HCT116 (cell line): Measurements from ENCODE around the gene NPVF. TPM values are rescaled to one million over a fixed set of nuclear protein-coding genes. Genes with fewer than 3 reads are reported as not detected.

ENCODE experiments used
- ATAC-seq: fragments of 200-7000 bp; cut with Tn5 transposase; 2 replicates; pipeline ENCODE4 v1.9.1; 2020; ENCODE audit warnings: mild to moderate bottlenecking, moderate library complexity
- BruUV-seq: library from RNA; stranded (reverse); fragments of 400-500 nt; replicated peaks from 2 replicates; lab custom pipeline; 2021; lab: Mats Ljungman, UMichigan
- CTCF ChIA-PET: fragments of 300-600 bp; sonication (Branson Sonifier 250); formaldehyde crosslinking; loops from one replicate; lab custom pipeline; 2021; ENCODE audit warnings: antibody characterized with exemption; lab: Charles Lee
- POLR2A ChIA-PET: fragments of 300-600, 350-600 bp; sonication (Branson Sonifier 250); formaldehyde crosslinking; loops from one replicate; lab custom pipeline; 2021; ENCODE audit warnings: antibody characterized with exemption; lab: Charles Lee
- RAD21 ChIA-PET, 2 experiments: fragments of 300-600 bp; sonication (Branson Sonifier 250); formaldehyde crosslinking; loops; one replicate each; lab custom pipeline; 2023; ENCODE audit warnings: low total read pairs in 2 of 2; ENCODE audit not compliant: uncharacterized antibody in 2 of 2, unreplicated experiment in 2 of 2, low non-redundant PET in 1 of 2; lab: Charles Lee
- DNase-seq: peaks from one replicate; pipeline ENCODE4 v3.0.0-alpha.2; 2010; ENCODE audit warnings: low read depth, low spot score
- H2AFZ ChIP-seq: fragments of 200-600 bp; shearing (Covaris generic), sonication (generic); 2 replicates; pipeline ENCODE4 v1.6.1; 2017; ENCODE audit warnings: low read depth, mixed run types, mixed read lengths, antibody characterized with exemption, low read length; ENCODE audit not compliant: poor library complexity, severe bottlenecking
- H3K27ac ChIP-seq: 2 replicates; pipeline ENCODE4 v1.5.1; 2012; ENCODE audit warnings: low read depth, low read length
- H3K27me3 ChIP-seq: fragments of 200-600 bp; sonication (generic); 2 replicates; pipeline ENCODE4 v1.6.1; 2016; ENCODE audit warnings: mixed run types, low read length, mixed read lengths; ENCODE audit not compliant: insufficient read depth
- H3K36me3 ChIP-seq, 2 experiments: fragments of 200-500 bp in 1 of 2; fragments of 200-600 bp in 1 of 2; sonication (Bioruptor generic) in 1 of 2; sonication (generic) in 1 of 2; 2 replicates each; pipeline versions ENCODE4 v1.5.1 to v1.6.1; 2014 to 2016; ENCODE audit warnings: low read length in 2 of 2, inconsistent platforms in 1 of 2, mixed read lengths in 1 of 2, mixed run types in 1 of 2; ENCODE audit not compliant: insufficient read depth in 2 of 2, control insufficient read depth in 1 of 2
- H3K4me1 ChIP-seq, 2 experiments: fragments of 200-600 bp in 1 of 2; sonication (generic) in 1 of 2; 2 replicates each; pipeline versions ENCODE4 v1.5.1 to v1.6.1; 2012 to 2017; ENCODE audit warnings: low read length in 2 of 2, inconsistent platforms in 1 of 2, mild to moderate bottlenecking in 1 of 2, mixed read lengths in 1 of 2, mixed run types in 1 of 2, moderate library complexity in 1 of 2; ENCODE audit not compliant: insufficient read depth in 2 of 2, control insufficient read depth in 1 of 2
- H3K4me2 ChIP-seq: fragments of 200-600 bp; sonication (generic); 2 replicates; pipeline ENCODE4 v1.6.1; 2017; ENCODE audit warnings: mixed run types, low read length, mixed read lengths
- H3K4me3 ChIP-seq, 2 experiments: fragments of 200-600 bp in 1 of 2; sonication (generic) in 1 of 2; replicated peaks in 1 of 2; 2 replicates each; pipeline ENCODE4 v1.5.1; 2011 to 2016; ENCODE audit warnings: low read length in 2 of 2, control low read depth in 1 of 2, low read depth in 1 of 2, mild to moderate bottlenecking in 1 of 2, mixed read lengths in 1 of 2, mixed run types in 1 of 2
- H3K79me2 ChIP-seq: fragments of 200-600 bp; sonication (generic); 2 replicates; pipeline ENCODE4 v1.6.1; 2017; ENCODE audit warnings: mild to moderate bottlenecking, mixed run types, low read length, moderate library complexity, mixed read lengths; ENCODE audit not compliant: insufficient read depth
- H3K9ac ChIP-seq: fragments of 200-600 bp; sonication (generic); 2 replicates; pipeline ENCODE4 v1.6.1; 2016; ENCODE audit warnings: low read length, mixed read lengths
- H3K9me2 ChIP-seq: fragments of 200-600 bp; sonication (generic), shearing (Covaris generic); 2 replicates; pipeline ENCODE4 v1.6.1; 2017; ENCODE audit warnings: mixed run types, mild to moderate bottlenecking, moderate library complexity; ENCODE audit not compliant: insufficient read depth
- H3K9me3 ChIP-seq, 2 experiments: fragments of 200-500 bp in 1 of 2; fragments of 200-600 bp in 1 of 2; sonication (Bioruptor generic) in 1 of 2; sonication (generic) in 1 of 2; 2 replicates each; pipeline ENCODE4 v1.6.1; 2014 to 2017; ENCODE audit warnings: low read length in 2 of 2, mixed read lengths in 2 of 2, inconsistent platforms in 1 of 2, low read depth in 1 of 2, mild to moderate bottlenecking in 1 of 2, mixed run types in 1 of 2, moderate library complexity in 1 of 2; ENCODE audit not compliant: control insufficient read depth in 1 of 2, insufficient read depth in 1 of 2
- H4K20me1 ChIP-seq: fragments of 200-600 bp; sonication (generic), shearing (Covaris generic); 2 replicates; pipeline ENCODE4 v1.6.1; 2017; ENCODE audit warnings: mixed run types, mild to moderate bottlenecking, moderate library complexity; ENCODE audit not compliant: insufficient read depth
- ATF3 ChIP-seq: IDR thresholded peaks from 2 replicates; pipeline ENCODE4 v1.6.1; 2012
- CBX3 ChIP-seq: IDR thresholded peaks from 2 replicates; pipeline ENCODE4 v1.6.1; 2012; ENCODE audit warnings: low read depth
- CTCF ChIP-seq, 3 experiments: fragments of 200-600 bp in 1 of 3; sonication (generic) in 1 of 3; IDR thresholded peaks in 2 of 3; conservative IDR thresholded peaks in 1 of 3; 2 replicates each; pipeline ENCODE4 v1.5.1; 2012 to 2017; ENCODE audit warnings: low read depth in 2 of 3, low read length in 2 of 3, antibody characterized with exemption in 1 of 3, borderline replicate concordance in 1 of 3, control low read depth in 1 of 3, mild to moderate bottlenecking in 1 of 3, mixed read lengths in 1 of 3, mixed run types in 1 of 3, moderate library complexity in 1 of 3; ENCODE audit not compliant: insufficient read depth in 1 of 3
- ELF1 ChIP-seq: IDR thresholded peaks from 2 replicates; pipeline ENCODE4 v1.6.1; 2012; ENCODE audit warnings: low read depth, borderline replicate concordance
- EZH2 ChIP-seq: fragments of 200-600 bp; sonication (generic); IDR thresholded peaks from 2 replicates; pipeline ENCODE4 v1.6.1; 2017; ENCODE audit warnings: antibody characterized with exemption, mixed run types
- EZH2phosphoT487 ChIP-seq: fragments of 200-600 bp; IDR thresholded peaks from 2 replicates; pipeline ENCODE4 v1.6.1; 2018; ENCODE audit warnings: antibody characterized with exemption, borderline replicate concordance
- FOSL1 ChIP-seq: IDR thresholded peaks from 2 replicates; pipeline ENCODE4 v1.6.1; 2012; ENCODE audit warnings: low read depth
- RAD21 ChIP-seq: IDR thresholded peaks from 2 replicates; pipeline ENCODE4 v1.6.1; 2012; ENCODE audit warnings: low read depth, mild to moderate bottlenecking
- REST ChIP-seq: IDR thresholded peaks from 2 replicates; pipeline ENCODE4 v1.6.1; 2012; ENCODE audit warnings: low read depth
- SIN3A ChIP-seq: IDR thresholded peaks from 2 replicates; pipeline ENCODE4 v1.6.1; 2012; ENCODE audit warnings: low read depth
- SP1 ChIP-seq: IDR thresholded peaks from 2 replicates; pipeline ENCODE4 v1.6.1; 2012; ENCODE audit warnings: low read depth
- SRF ChIP-seq: IDR thresholded peaks from 2 replicates; pipeline ENCODE4 v1.6.1; 2012; ENCODE audit warnings: low read depth
- TCF7L2 ChIP-seq: IDR thresholded peaks from 2 replicates; pipeline ENCODE4 v1.7.0; 2011; ENCODE audit warnings: borderline replicate concordance, inconsistent platforms; ENCODE audit not compliant: insufficient read depth, insufficient read length; ENCODE audit errors: extremely low read depth
- YY1 ChIP-seq: IDR thresholded peaks from 2 replicates; pipeline ENCODE4 v1.6.1; 2011; ENCODE audit warnings: low read length, low read depth, moderate library complexity, mild to moderate bottlenecking; ENCODE audit not compliant: insufficient replicate concordance; ENCODE audit errors: extremely low read depth
- ZBTB33 ChIP-seq: IDR thresholded peaks from 2 replicates; pipeline ENCODE4 v1.6.1; 2011; ENCODE audit warnings: mild to moderate bottlenecking, low read length, moderate library complexity; ENCODE audit not compliant: insufficient replicate concordance; ENCODE audit errors: extremely low read depth
- ZNF274 ChIP-seq: fragments of 200-500 bp; sonication (Bioruptor generic); IDR thresholded peaks from 2 replicates; pipeline ENCODE4 v1.6.1; 2014; ENCODE audit warnings: mild to moderate bottlenecking, low read depth, low read length, inconsistent platforms
- intact Hi-C: fragments of 100-400 bp; cut with micrococcal nuclease; formaldehyde crosslinking; loops from 2 replicates; pipeline ENCODE4 v1.10.0; 2022
- total RNA-seq: library from RNA; stranded (reverse); gene quantifications from one replicate; pipeline ENCODE4 v1.2.1, GENCODE V29; 2021; ENCODE audit not compliant: unreplicated experiment

The NPVF gene
- total RNA-seq, 1 experiment from 2014 or later: not detected

GRCh38 chr7:25207887-25208286, 20.4 kb downstream of the NPVF start:
- Histone ChIP-seq H4K20me1 (no peaks in the 10 kb centered on the region), H3K27me3 (0 out of 2 replicates have a peak, but pooled peaks cover 6% of the 10 kb centered on the region), H3K9me2 (no peaks in the 10 kb centered on the region), H3K79me2 (no peaks in the 10 kb centered on the region), H3K9me3 (no peaks in the 10 kb centered on the region), H3K27ac (no peak overlapping the region), H3K4me1 (no peaks in the 10 kb centered on the region), H3K36me3 (no peaks in the 10 kb centered on the region), H2AFZ (no peak overlapping the region), H3K9ac (no peak overlapping the region), H3K4me2 (no peak overlapping the region), H3K4me3 (no peak overlapping the region)
- no peak for ATAC-seq
- intact Hi-C loops: no loop called here
- TF ChIP-seq FOSL1: no peak
- TF ChIP-seq ATF3: no peak
- TF ChIP-seq EZH2phosphoT487: no peak
- TF ChIP-seq SRF: no peak
- no peak for TF ChIP-seq YY1
- TF ChIP-seq ZNF274: no peak
- TF ChIP-seq ZBTB33: no peak
- no peak for TF ChIP-seq SP1
- no peak for TF ChIP-seq CBX3
- TF ChIP-seq RAD21: no peak
- no peak for TF ChIP-seq REST
- TF ChIP-seq ELF1: no peak
- TF ChIP-seq CTCF (IDR thresholded peaks at IDR 0.05 in 2 of 3, conservative IDR thresholded peaks at IDR 0.05 in 1 of 3; ENCODE audit: borderline replicate concordance in 1 of 3, insufficient read depth in 1 of 3, low read depth in 2 of 3, low read length in 2 of 3): no peak
- no peak for TF ChIP-seq EZH2
- no peak for TF ChIP-seq SIN3A
- TF ChIP-seq TCF7L2: no peak
- DNase-seq: no peak
- no TSS peak for BruUV-seq
- ChIA-PET RAD21 (no interaction called here), CTCF (interaction anchor here (1.7 kb wide), 1 partner anchor 9 kb away, joined by 4 read pairs; no protein-coding TSS in a partner anchor), POLR2A (no interaction called here)
